GM12878 (cell line): Measurements from ENCODE around the gene CRACDL. TPM values are rescaled to one million over a fixed set of nuclear protein-coding genes. Genes with fewer than 3 reads are reported as not detected.

ENCODE experiments used
- ATAC-seq: fragments of 200-7000 bp; cut with Tn5 transposase; 3 replicates; pipeline ENCODE4 v1.9.1; 2020; ENCODE audit warnings: mild to moderate bottlenecking, moderate library complexity
- BruUV-seq: library from RNA; stranded (reverse); fragments of 400-500 nt; replicated peaks from 2 replicates; lab custom pipeline; 2021; lab: Mats Ljungman, UMichigan
- CTCF ChIA-PET: fragments of 300-600 bp; sonication (Branson Sonifier 250); formaldehyde crosslinking; extraction: SDS; loops from one replicate; lab custom pipeline; 2021; ENCODE audit warnings: inconsistent platforms; lab: Yijun Ruan, JAX
- POLR2A ChIA-PET: fragments of 350-600 bp; formaldehyde crosslinking; extraction: SDS; loops from one replicate; lab custom pipeline; 2021; ENCODE audit warnings: inconsistent platforms; lab: Charles Lee
- RAD21 ChIA-PET: fragments of 300-600 bp; sonication (Branson Sonifier 250); formaldehyde crosslinking; loops from one replicate; lab custom pipeline; 2023; ENCODE audit warnings: antibody characterized with exemption; ENCODE audit not compliant: unreplicated experiment; lab: Charles Lee
- SMC1A ChIA-PET: fragments of 300-600 bp; sonication (Branson Sonifier 250); formaldehyde crosslinking; loops from one replicate; lab custom pipeline; 2023; ENCODE audit not compliant: unreplicated experiment, uncharacterized antibody; lab: Charles Lee
- DNase-seq: peaks from one replicate; pipeline ENCODE4 v3.0.0-alpha.2; 2011; ENCODE audit warnings: low read depth, low spot score
- FAIRE-seq: peaks from 3 replicates; lab custom pipeline; 2011; peaks lifted over from hg19 to GRCh38; lab: Jason Lieb, UNC
- H2AFZ ChIP-seq: 2 replicates; pipeline ENCODE4 v1.6.0; 2011; ENCODE audit warnings: low read depth, low read length, control low read depth; ENCODE audit not compliant: control insufficient read depth
- H3K27ac ChIP-seq: 2 replicates; pipeline ENCODE4 v1.5.1; 2011; ENCODE audit warnings: control low read depth; ENCODE audit not compliant: control insufficient read depth, insufficient read depth
- H3K27me3 ChIP-seq, 2 experiments: replicated peaks in 1 of 2; 2 replicates each; pipeline versions ENCODE4 v1.6.0 to v1.6.1; 2011; ENCODE audit warnings: low read length in 1 of 2; ENCODE audit not compliant: control insufficient read depth in 2 of 2, insufficient read depth in 2 of 2
- H3K36me3 ChIP-seq, 2 experiments: 2 replicates each; pipeline ENCODE4 v1.5.1; 2011; ENCODE audit warnings: low read length in 1 of 2; ENCODE audit not compliant: control insufficient read depth in 2 of 2, insufficient read depth in 2 of 2
- H3K4me1 ChIP-seq: 2 replicates; pipeline ENCODE4 v1.6.1; 2011; ENCODE audit warnings: mild to moderate bottlenecking, low read length, moderate library complexity, mixed read lengths; ENCODE audit not compliant: control insufficient read depth, insufficient read depth
- H3K4me2 ChIP-seq: 2 replicates; pipeline ENCODE4 v1.6.0; 2011; ENCODE audit warnings: control low read depth; ENCODE audit not compliant: control insufficient read depth, insufficient read depth
- H3K4me3 ChIP-seq: fragments of 200-600 bp; sonication (generic); 2 replicates; pipeline ENCODE4 v1.5.1; 2016
- H3K79me2 ChIP-seq: 2 replicates; pipeline ENCODE4 v1.6.0; 2011; ENCODE audit warnings: low read length; ENCODE audit not compliant: control insufficient read depth, insufficient read depth
- H3K9ac ChIP-seq: 2 replicates; pipeline ENCODE4 v1.8.0; 2011; ENCODE audit warnings: low read length, control low read depth, mixed read lengths; ENCODE audit not compliant: control insufficient read depth, insufficient read depth
- H3K9me3 ChIP-seq: replicated peaks from 3 replicates; pipeline ENCODE4 v1.5.1; 2011; ENCODE audit warnings: mild to moderate bottlenecking, low read length; ENCODE audit not compliant: control insufficient read depth, insufficient read depth
- H4K20me1 ChIP-seq: 2 replicates; pipeline ENCODE4 v1.6.0; 2011; ENCODE audit not compliant: control insufficient read depth, insufficient read depth
- CBFB ChIP-seq: IDR thresholded peaks from 2 replicates; pipeline ENCODE4 v1.6.1; 2016; ENCODE audit warnings: antibody characterized with exemption, low read depth
- ELK1 ChIP-seq: IDR thresholded peaks from 2 replicates; pipeline ENCODE4 v1.6.1; 2012; ENCODE audit warnings: low read depth, low read length, improper control_type of control experiment
- WGBS: methylation state at CpG from one replicate; pipeline ENCODE4 v1.1.6; 2016; ENCODE audit warnings: low lambda C conversion rate; ENCODE audit not compliant: insufficient replicate concordance, insufficient coverage; ENCODE audit errors: missing lambda C conversion rate; 5-methylcytosine and 5-hydroxymethylcytosine counted together
- in situ Hi-C: fragments of 300-500 bp; cut with MboI; formaldehyde crosslinking; loops from 9 replicates; pipeline ENCODE4 v1.14.3; 2018; ENCODE audit warnings: mixed read lengths
- intact Hi-C: fragments of 100-400 bp; cut with micrococcal nuclease; formaldehyde crosslinking; loops from one replicate; pipeline ENCODE4 v1.14.2; 2022; ENCODE audit not compliant: unreplicated experiment
- polyA plus RNA-seq, 11 experiments: library from polyadenylated mRNA; depleted of rRNA in 4 of 11; unstranded in 6 of 11; stranded (reverse) in 5 of 11; fragments of >200 nt; fragmentation: Nextera tagmentation in 4 of 11; fragmentation: Illumina TruSeq in 1 of 11; extraction: Ambion mirVana in 4 of 11; extraction: Trizol in 1 of 11; gene quantifications; 1 replicate in 1 of 11; 2 replicates in 10 of 11; pipeline versions ENCODE4 v1.2.1 to v1.2.3, GENCODE V29; 2011 to 2016; ENCODE audit warnings: inconsistent platforms in 2 of 11, missing spikeins in 2 of 11, low read depth in 1 of 11
- total RNA-seq, 4 experiments: library from RNA; depleted of rRNA in 3 of 4; stranded (reverse); fragments of >200 nt in 3 of 4; fragmentation: Illumina TruSeq in 1 of 4; extraction: Trizol in 1 of 4; gene quantifications; 2 replicates each; pipeline versions ENCODE4 v1.2.1 to v1.2.3, GENCODE V29; 2013 to 2021
- TF ChIP-seq, protein P1 (sequence below): IDR thresholded peaks from 2 replicates; pipeline ENCODE4 v1.6.1; 2011; ENCODE audit warnings: borderline replicate concordance, low read depth, mild to moderate bottlenecking, moderate library complexity, low read length; ENCODE audit not compliant: insufficient read depth, poor library complexity, severe bottlenecking

Gene CRACDL
- total and polyA plus RNA-seq, 10 of the 15 experiments (the other 5 are each of a cell fraction or from before 2014, with no cell fraction given): 0.03 to 0.72 (median 0.14) TPM

- FAIRE-seq (no peak), ATAC-seq (peak; percentile 10; the same call in 2 of the 3 replicates), DNase-seq (no peak)
- H4K20me1 ChIP-seq: no peaks in the 10 kb centered on the region
- H3K27me3 ChIP-seq: no peaks in the 10 kb centered on the region
- SMC1A ChIA-PET: interaction anchor here (1.2 to 1.9 kb wide), 2 partner anchors 21 to 31 kb away, joined by 3 to 4 read pairs; no protein-coding TSS in a partner anchor
- RAD21 ChIA-PET: no interaction called here
- no peak overlapping the region for H3K9ac ChIP-seq
- H3K4me2 ChIP-seq: no peak overlapping the region
- POLR2A ChIA-PET: no interaction called here
- no peaks in the 10 kb centered on the region for H3K36me3 ChIP-seq
- H3K4me1 ChIP-seq: no peaks in the 10 kb centered on the region; the same call in 1 of the 2 replicates
- in situ Hi-C loops (no loop called here), intact Hi-C loops (no loop called here)
- no peak overlapping the region for H3K4me3 ChIP-seq
- H3K79me2 ChIP-seq: no peaks in the 10 kb centered on the region
- H3K9me3 ChIP-seq: no peaks in the 10 kb centered on the region
- CTCF ChIA-PET: no interaction called here
- WGBS: 58% methylated on average over 7 of the region's 7 CpGs
- no peak overlapping the region for H3K27ac ChIP-seq
- no peak overlapping the region for H2AFZ ChIP-seq
- TF ChIP-seq, protein P1, sequence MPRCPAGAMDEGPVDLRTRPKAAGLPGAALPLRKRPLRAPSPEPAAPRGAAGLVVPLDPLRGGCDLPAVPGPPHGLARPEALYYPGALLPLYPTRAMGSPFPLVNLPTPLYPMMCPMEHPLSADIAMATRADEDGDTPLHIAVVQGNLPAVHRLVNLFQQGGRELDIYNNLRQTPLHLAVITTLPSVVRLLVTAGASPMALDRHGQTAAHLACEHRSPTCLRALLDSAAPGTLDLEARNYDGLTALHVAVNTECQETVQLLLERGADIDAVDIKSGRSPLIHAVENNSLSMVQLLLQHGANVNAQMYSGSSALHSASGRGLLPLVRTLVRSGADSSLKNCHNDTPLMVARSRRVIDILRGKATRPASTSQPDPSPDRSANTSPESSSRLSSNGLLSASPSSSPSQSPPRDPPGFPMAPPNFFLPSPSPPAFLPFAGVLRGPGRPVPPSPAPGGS: peak; percentile 13
- TF ChIP-seq ELK1 (no peak), CBFB (no peak)
- BruUV-seq: no TSS peak
Measured at GRCh38 chr2:98867539-98868309, 68.3 kb downstream of the CRACDL start.
